GM13976 (cell line): ENCODE measurements around the gene MEGF11.

ENCODE experiments used
- DNase-seq: peaks from one replicate; pipeline ENCODE4 v3.0.0; 2012; ENCODE audit warnings: low spot score
- CTCF ChIP-seq: IDR thresholded peaks from 2 replicates; pipeline ENCODE4 v1.5.1; 2012; ENCODE audit warnings: borderline replicate concordance, mild to moderate bottlenecking; ENCODE audit not compliant: insufficient read depth; ENCODE audit errors: extremely low read depth, missing control alignments, control extremely low read depth
- in situ Hi-C: fragments of 300-500 bp; cut with MboI; formaldehyde crosslinking; loops from one replicate; pipeline ENCODE4 v1.12.0; 2022; ENCODE audit warnings: low sequenced_read_pairs, mixed read lengths, inconsistent platforms; ENCODE audit not compliant: unreplicated experiment

The MEGF11 gene

GRCh38 chr15:65931221-65931620 is 322.3 kb downstream of the MEGF11 start:
- in situ Hi-C loops, result no loop called here
- TF ChIP-seq CTCF, result no peak
- DNase-seq, result no peak

GRCh38 chr15:65930134-65930533 is 323.4 kb downstream of the MEGF11 start:
- in situ Hi-C loops, result no loop called here
- TF ChIP-seq CTCF, result no peak

GRCh38 chr15:65929573-65929972 is 324.0 kb downstream of the MEGF11 start:
- no peak for DNase-seq
- no peak for TF ChIP-seq CTCF
- in situ Hi-C loops, result no loop called here

More at GRCh38 chr15:65930134-65930533, 323.4 kb downstream of the MEGF11 start:
- no peak for DNase-seq

- in situ Hi-C loops, result no loop called here
- DNase-seq, result no peak
- no peak for TF ChIP-seq CTCF
Observed at GRCh38 chr15:65927545-65927944, 326.0 kb downstream of the MEGF11 start.

- no peak for DNase-seq
- no peak for TF ChIP-seq CTCF
- in situ Hi-C loops, result no loop called here
Observed at GRCh38 chr15:65926899-65927298, 326.7 kb downstream of the MEGF11 start.

GRCh38 chr15:65926459-65926858 is 327.1 kb downstream of the MEGF11 start:
- in situ Hi-C loops, result no loop called here
- TF ChIP-seq CTCF, result no peak
- no peak for DNase-seq

- TF ChIP-seq CTCF, result no peak
- no peak for DNase-seq
- in situ Hi-C loops, result no loop called here
Observed at GRCh38 chr15:65925338-65925737, 328.2 kb downstream of the MEGF11 start.
